Right atrium auricular region (tissue), 2 donors: ENCODE results near the gene MRM3. TPM values are rescaled to one million over a fixed set of nuclear protein-coding genes. Genes with fewer than 3 reads are reported as not detected.
A peak's percentile ranks its signal among the peaks of the same experiment; 100 is the strongest.
"Not testable (repeated sequence)": the region's sequence is repeated elsewhere in the genome, so short reads cannot be mapped to it uniquely, and the experiment has no call there.

Source experiments
- DNase-seq: peaks from one replicate; pipeline ENCODE4 v3.0.0-alpha.2; 2019; ENCODE audit warnings: low spot score
- H3K27ac ChIP-seq, 2 donors: fragments of 200-600 bp; sonication (generic); 1 replicate in 1 of 2; 2 replicates in 1 of 2; pipeline ENCODE4 v1.5.1; 2016 to 2019
- H3K27me3 ChIP-seq, 2 donors: fragments of 200-600 bp; sonication (generic); one replicate each; pipeline versions ENCODE4 v1.5.1 to v1.6.0; 2017 to 2019
- H3K36me3 ChIP-seq: fragments of 200-600 bp; sonication (generic); one replicate; pipeline ENCODE4 v1.5.1; 2016
- H3K4me1 ChIP-seq, 2 donors: fragments of 200-600 bp; sonication (generic); one replicate each; pipeline versions ENCODE4 v1.5.1 to v1.6.0; 2017 to 2019
- H3K4me3 ChIP-seq, 2 donors: fragments of 200-600 bp; sonication (generic); 1 replicate in 1 of 2; 2 replicates in 1 of 2; pipeline ENCODE4 v1.5.1; 2017 to 2019; ENCODE audit warnings: mild to moderate bottlenecking in 1 of 2, moderate library complexity in 1 of 2
- H3K9me3 ChIP-seq, 2 donors: fragments of 200-600 bp; sonication (generic); one replicate each; pipeline ENCODE4 v1.5.1; 2019
- total RNA-seq, 2 donors: library from RNA; depleted of rRNA; stranded (reverse); fragments of >200 nt; gene quantifications; one replicate each; pipeline ENCODE4 v1.1.0, GENCODE V29; 2016
- TF ChIP-seq, protein P1 (sequence below), 2 donors: fragments of 200-600 bp; sonication (generic); IDR thresholded peaks; one replicate each; pipeline ENCODE4 v1.5.1; 2019; ENCODE audit warnings: antibody characterized with exemption in 2 of 2

Gene MRM3
- total RNA-seq, 2 donors from 2014 or later, result 15.4 to 21.8 TPM

DNA sequence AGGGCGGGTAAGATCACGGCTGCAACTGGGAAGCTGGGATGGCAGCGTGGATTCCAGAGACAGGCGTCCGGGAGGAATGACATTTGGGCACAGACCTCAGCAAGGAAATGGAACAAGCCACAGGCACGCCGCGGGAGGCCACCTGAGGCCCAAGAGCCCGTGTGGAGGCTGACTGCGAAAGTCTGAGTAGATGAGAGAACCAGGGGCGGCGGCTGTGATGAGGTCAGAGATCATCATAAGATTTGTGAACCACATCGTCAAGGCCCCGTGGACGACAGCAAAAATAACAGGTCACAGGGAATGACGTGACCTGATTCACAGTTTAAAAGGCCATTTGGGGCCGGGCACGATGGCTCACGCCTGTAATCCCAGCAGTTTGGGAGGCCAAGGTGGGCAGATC lies 48.2 kb downstream of the MRM3 start:
- TF ChIP-seq, protein P1, sequence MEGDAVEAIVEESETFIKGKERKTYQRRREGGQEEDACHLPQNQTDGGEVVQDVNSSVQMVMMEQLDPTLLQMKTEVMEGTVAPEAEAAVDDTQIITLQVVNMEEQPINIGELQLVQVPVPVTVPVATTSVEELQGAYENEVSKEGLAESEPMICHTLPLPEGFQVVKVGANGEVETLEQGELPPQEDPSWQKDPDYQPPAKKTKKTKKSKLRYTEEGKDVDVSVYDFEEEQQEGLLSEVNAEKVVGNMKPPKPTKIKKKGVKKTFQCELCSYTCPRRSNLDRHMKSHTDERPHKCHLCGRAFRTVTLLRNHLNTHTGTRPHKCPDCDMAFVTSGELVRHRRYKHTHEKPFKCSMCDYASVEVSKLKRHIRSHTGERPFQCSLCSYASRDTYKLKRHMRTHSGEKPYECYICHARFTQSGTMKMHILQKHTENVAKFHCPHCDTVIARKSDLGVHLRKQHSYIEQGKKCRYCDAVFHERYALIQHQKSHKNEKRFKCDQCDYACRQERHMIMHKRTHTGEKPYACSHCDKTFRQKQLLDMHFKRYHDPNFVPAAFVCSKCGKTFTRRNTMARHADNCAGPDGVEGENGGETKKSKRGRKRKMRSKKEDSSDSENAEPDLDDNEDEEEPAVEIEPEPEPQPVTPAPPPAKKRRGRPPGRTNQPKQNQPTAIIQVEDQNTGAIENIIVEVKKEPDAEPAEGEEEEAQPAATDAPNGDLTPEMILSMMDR (IDR thresholded peaks at IDR 0.05), result no peak
- H3K9me3 ChIP-seq, result no peaks in the 10 kb centered on the region
- H3K36me3 ChIP-seq, result no peaks in the 10 kb centered on the region
- H3K27me3 ChIP-seq, result no peaks in the 10 kb centered on the region
- H3K27ac ChIP-seq, result no peak overlapping the region
- H3K4me3 ChIP-seq, result no peak overlapping the region
- no peaks in the 10 kb centered on the region for H3K4me1 ChIP-seq
- DNase-seq, result no peak

DNA sequence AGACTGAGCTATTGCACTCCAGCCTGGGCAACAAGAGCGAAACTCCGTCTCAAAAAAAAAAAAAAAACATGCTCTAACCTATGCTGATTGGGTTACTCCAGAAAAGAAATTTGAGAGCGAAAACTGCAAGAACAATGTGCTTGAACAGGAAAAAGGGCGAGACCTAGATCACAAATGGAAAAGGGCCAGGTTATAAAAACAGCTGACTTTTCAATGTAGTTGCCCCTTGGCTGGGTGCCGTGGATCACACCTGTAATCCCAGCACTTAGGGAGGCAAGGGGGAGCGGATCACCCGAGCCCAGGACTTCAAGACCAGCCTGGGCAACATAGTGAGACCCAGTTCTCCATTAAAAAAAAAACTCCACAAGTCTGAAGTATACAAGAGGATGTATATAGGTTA lies 48.8 kb downstream of the MRM3 start:
- H3K27me3 ChIP-seq, result no peaks in the 10 kb centered on the region
- H3K27ac ChIP-seq, result no peak overlapping the region
- no peak for DNase-seq
- H3K4me3 ChIP-seq, result no peak overlapping the region
- TF ChIP-seq, protein P1 (IDR thresholded peaks at IDR 0.05), result no peak
- H3K9me3 ChIP-seq, result no peaks in the 10 kb centered on the region
- no peaks in the 10 kb centered on the region for H3K36me3 ChIP-seq
- no peaks in the 10 kb centered on the region for H3K4me1 ChIP-seq

DNA sequence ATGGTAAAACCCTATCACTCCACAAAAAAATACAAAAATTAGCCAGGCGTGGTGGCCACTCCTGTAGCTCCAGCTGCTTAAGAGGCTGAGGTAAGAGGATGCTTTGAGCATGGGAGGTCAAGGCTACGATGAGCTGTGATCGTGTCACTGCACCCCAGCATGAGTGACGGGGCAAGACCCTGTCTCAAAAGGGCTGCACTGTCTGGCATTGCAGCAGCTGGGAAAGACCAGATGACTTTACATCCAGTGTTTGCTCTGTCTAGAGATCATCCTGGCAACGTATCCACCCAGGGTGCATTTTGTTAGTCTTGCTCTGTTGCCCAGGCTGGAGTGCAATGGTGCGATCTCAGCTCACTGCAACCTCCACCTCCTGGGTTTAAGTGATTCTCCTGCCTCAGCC lies 52.0 kb downstream of the MRM3 start:
- no peak overlapping the region for H3K27ac ChIP-seq
- DNase-seq, result no peak
- no peaks in the 10 kb centered on the region for H3K27me3 ChIP-seq
- no peaks in the 10 kb centered on the region for H3K4me1 ChIP-seq
- TF ChIP-seq, protein P1 (IDR thresholded peaks at IDR 0.05), result no peak
- H3K9me3 ChIP-seq, result no peaks in the 10 kb centered on the region
- no peaks in the 10 kb centered on the region for H3K36me3 ChIP-seq
- no peak overlapping the region for H3K4me3 ChIP-seq

DNA sequence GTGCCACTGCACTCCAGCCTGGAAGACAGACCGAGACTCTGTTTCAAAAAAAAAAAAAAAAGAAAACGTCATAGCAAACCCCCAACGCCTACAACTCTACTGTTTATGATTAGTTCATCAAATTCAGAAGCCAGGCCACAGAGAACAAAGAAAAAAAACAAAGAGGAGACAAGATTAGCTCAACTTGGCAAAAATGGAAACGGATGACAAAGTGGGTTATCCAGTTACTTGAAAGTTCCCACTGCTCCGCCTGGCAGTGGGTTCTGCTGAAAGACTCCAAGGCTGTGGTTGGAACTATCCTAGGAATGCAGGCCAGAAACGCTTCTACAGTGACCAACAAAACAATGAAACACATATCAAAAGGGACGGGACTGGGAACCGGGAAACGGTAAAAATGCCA lies 53.1 kb downstream of the MRM3 start:
- peak overlapping the region in 1 of 2 donors; percentile 24 for H3K27ac ChIP-seq

DNA sequence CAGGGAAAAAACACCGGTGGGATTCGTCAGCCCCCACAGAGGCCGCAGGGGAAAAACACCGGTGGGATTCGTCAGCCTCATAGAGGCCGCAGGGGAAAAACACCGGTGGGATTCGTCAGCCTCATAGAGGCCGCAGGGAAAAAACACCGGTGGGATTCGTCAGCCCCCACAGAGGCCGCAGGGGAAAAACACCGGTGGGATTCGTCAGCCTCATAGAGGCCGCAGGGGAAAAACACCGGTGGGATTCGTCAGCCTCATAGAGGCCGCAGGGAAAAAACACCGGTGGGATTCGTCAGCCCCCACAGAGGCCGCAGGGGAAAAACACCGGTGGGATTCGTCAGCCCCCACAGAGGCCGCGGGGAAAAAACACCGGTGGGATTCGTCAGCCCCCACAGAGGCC lies 53.6 kb downstream of the MRM3 start:
- not testable (repeated sequence) for H3K4me1 ChIP-seq, H3K27me3 ChIP-seq, H3K9me3 ChIP-seq, DNase-seq, H3K4me3 ChIP-seq, H3K36me3 ChIP-seq
- H3K27ac ChIP-seq, result peak overlapping the region in 1 of 2 donors; percentile 24

More for the DNA sequence above, 53.1 kb downstream of the MRM3 start:
- no peaks in the 10 kb centered on the region for H3K9me3 ChIP-seq
- DNase-seq, result no peak
- H3K4me1 ChIP-seq, result no peaks in the 10 kb centered on the region
- no peak overlapping the region for H3K4me3 ChIP-seq
- TF ChIP-seq, protein P1 (IDR thresholded peaks at IDR 0.05), result no peak
- H3K36me3 ChIP-seq, result no peaks in the 10 kb centered on the region
- H3K27me3 ChIP-seq, result no peaks in the 10 kb centered on the region

DNA sequence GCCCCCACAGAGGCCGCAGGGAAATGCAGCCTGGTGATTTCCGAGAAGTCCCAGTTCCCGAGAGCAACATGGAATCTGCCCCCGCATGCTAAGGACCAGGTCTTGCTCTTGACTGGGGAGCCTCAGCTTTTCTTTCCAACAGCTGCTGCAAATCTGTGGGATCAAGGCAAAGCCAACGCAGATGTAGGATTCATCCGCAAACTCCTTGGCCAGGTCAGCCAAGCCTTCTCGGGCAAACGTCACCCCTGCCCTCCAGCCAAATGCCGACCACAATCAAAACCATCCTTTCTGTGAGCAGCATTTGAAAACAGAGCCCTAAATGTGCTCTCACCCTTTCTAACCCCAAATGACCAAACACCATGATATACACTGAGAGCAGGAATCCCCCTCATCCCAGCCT lies 54.0 kb downstream of the MRM3 start:
- Histone ChIP-seq H3K27ac (no peak overlapping the region), H3K4me1 (no peaks in the 10 kb centered on the region), H3K27me3 (no peaks in the 10 kb centered on the region), H3K4me3 (no peak overlapping the region), H3K9me3 (no peaks in the 10 kb centered on the region), H3K36me3 (no peaks in the 10 kb centered on the region)
- DNase-seq, result no peak
- TF ChIP-seq, protein P1 (IDR thresholded peaks at IDR 0.05), result no peak
